Thyroid gland (tissue), 4 donors: ENCODE measurements around the gene PLCB1.

Experiments
- CTCF ChIP-seq, 6 experiments: fragments of 200-600 bp in 3 of 6; fragments of 450-650 bp in 3 of 6; sonication (generic) in 3 of 6; IDR thresholded peaks; one replicate each; pipeline ENCODE4 v1.5.1; 2016 to 2019; ENCODE audit warnings: antibody characterized with exemption in 6 of 6, mild to moderate bottlenecking in 2 of 6, inconsistent platforms in 1 of 6, moderate library complexity in 1 of 6
- POLR2A ChIP-seq, 2 donors: fragments of 450-650 bp; IDR thresholded peaks; one replicate each; pipeline ENCODE4 v1.6.1; 2017; ENCODE audit warnings: antibody characterized with exemption in 2 of 2, mild to moderate bottlenecking in 2 of 2, moderate library complexity in 1 of 2

- no peak for TF ChIP-seq CTCF (IDR thresholded peaks at IDR 0.05)
- no peak for TF ChIP-seq POLR2A (IDR thresholded peaks at IDR 0.05)
These were observed 100.3 kb downstream of the PLCB1 start for GRCh38 chr20:8232332-8232731.
